ENCODE measurements around the gene LINC00237. TPM values are rescaled to one million over a fixed set of nuclear protein-coding genes. Genes with fewer than 3 reads are reported as not detected.

LINC00237 gene
- total RNA-seq, 1 donor from 2014 or later, result not detected

DNA sequence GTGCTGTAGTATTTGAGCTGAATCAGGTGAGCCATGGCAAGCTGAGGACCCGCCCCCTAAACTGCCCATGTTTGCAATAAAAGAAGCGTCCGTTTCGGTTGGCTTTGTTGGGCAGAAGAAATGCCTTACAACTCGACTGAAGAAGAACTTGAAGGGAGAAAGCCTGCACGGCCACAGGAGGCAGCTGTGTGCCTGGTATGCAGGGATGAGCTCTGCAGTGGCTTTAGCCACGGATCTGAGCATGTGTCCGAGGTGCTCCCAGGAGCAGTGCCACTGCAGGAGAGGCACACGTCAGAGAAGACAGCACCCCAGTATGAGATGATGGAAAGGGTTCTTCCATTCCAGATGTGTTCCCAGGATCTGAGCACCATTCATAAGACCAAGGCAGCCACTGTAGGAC, 43.2 kb upstream of the LINC00237 start:
- Histone ChIP-seq H3K9me3 (no peaks in the 10 kb centered on the region), H3K4me3 (no peak overlapping the region), H3K36me3 (peaks cover 0 to 12% of the 10 kb centered on the region in 2 donors), H3K27ac (no peak overlapping the region), H3K27me3 (no peaks in the 10 kb centered on the region), H3K4me1 (no peaks in the 10 kb centered on the region)
- no peak for DNase-seq (ENCODE audit: extremely low spot score in 2 of 2)
- TF ChIP-seq POLR2AphosphoS5 (IDR thresholded peaks at IDR 0.05; ENCODE audit: insufficient read depth in 1 of 2, low read depth in 1 of 2), result no peak
- TF ChIP-seq, protein P1, sequence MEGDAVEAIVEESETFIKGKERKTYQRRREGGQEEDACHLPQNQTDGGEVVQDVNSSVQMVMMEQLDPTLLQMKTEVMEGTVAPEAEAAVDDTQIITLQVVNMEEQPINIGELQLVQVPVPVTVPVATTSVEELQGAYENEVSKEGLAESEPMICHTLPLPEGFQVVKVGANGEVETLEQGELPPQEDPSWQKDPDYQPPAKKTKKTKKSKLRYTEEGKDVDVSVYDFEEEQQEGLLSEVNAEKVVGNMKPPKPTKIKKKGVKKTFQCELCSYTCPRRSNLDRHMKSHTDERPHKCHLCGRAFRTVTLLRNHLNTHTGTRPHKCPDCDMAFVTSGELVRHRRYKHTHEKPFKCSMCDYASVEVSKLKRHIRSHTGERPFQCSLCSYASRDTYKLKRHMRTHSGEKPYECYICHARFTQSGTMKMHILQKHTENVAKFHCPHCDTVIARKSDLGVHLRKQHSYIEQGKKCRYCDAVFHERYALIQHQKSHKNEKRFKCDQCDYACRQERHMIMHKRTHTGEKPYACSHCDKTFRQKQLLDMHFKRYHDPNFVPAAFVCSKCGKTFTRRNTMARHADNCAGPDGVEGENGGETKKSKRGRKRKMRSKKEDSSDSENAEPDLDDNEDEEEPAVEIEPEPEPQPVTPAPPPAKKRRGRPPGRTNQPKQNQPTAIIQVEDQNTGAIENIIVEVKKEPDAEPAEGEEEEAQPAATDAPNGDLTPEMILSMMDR (IDR thresholded peaks at IDR 0.05), result no peak
- TF ChIP-seq POLR2A (IDR thresholded peaks at IDR 0.05), result no peak
- intact Hi-C loops (cut with DNase I), result no loop called here

DNA sequence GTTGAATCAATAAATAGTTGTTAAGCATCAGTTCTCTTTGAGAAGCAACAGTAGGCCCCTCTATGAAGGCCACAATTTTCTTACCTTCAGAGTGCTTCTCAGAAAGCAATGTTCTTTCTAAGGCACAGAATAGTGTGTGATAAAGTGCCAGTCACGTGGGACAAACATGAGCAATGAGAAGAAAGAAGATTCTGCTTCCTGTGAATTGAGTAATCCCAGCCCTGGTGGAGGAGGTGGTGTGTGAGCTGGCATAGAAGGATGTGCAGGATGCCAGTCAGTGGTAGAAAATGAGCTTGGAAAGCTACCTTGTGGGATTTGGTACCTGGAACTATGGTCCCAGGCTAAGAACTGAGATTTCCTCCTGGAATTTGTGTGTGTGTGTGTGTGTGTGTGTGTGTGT, 41.4 kb upstream of the LINC00237 start:
- Histone ChIP-seq H3K27ac (no peak overlapping the region), H3K4me3 (no peak overlapping the region), H3K9me3 (no peaks in the 10 kb centered on the region), H3K4me1 (no peaks in the 10 kb centered on the region), H3K36me3 (peaks cover 0 to 12% of the 10 kb centered on the region in 2 donors), H3K27me3 (no peaks in the 10 kb centered on the region)
- no peak for TF ChIP-seq POLR2AphosphoS5 (IDR thresholded peaks at IDR 0.05; ENCODE audit: insufficient read depth in 1 of 2, low read depth in 1 of 2)
- TF ChIP-seq POLR2A (IDR thresholded peaks at IDR 0.05), result no peak
- TF ChIP-seq, protein P1 (IDR thresholded peaks at IDR 0.05), result no peak
- DNase-seq (ENCODE audit: extremely low spot score in 2 of 2), result no peak
- intact Hi-C loops (cut with DNase I), result no loop called here

DNA sequence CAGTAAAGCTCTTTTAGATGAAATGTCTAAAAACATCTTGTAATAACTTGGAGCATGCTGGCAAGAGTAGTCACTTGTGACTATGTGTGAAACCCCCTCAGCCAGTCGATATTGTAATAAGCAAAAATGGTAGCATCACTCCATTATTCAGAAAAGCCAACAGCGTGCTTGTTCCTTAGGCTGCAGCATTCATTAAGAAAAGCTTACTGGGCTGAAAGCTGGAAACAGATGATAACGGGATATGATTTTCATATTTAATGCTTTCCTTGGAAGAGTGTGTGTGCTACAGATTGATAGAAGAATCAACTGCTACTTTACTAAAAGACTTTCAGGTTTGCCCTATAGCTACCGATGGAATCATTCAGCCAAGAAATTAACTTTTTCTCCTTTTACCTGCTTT, 40.1 kb upstream of the LINC00237 start:
- DNase-seq (ENCODE audit: extremely low spot score in 2 of 2), result no peak
- H3K27ac ChIP-seq, result no peak overlapping the region
- H3K9me3 ChIP-seq, result no peaks in the 10 kb centered on the region
- TF ChIP-seq POLR2A (IDR thresholded peaks at IDR 0.05) (no peak), POLR2AphosphoS5 (IDR thresholded peaks at IDR 0.05; ENCODE audit: insufficient read depth in 1 of 2, low read depth in 1 of 2) (no peak)
- TF ChIP-seq, protein P1 (IDR thresholded peaks at IDR 0.05), result no peak
- H3K4me3 ChIP-seq, result no peak overlapping the region
- no peaks in the 10 kb centered on the region for H3K27me3 ChIP-seq
- H3K4me1 ChIP-seq, result no peaks in the 10 kb centered on the region
- intact Hi-C loops (cut with DNase I), result no loop called here
- H3K36me3 ChIP-seq, result peaks cover 0 to 20% of the 10 kb centered on the region in 2 donors

DNA sequence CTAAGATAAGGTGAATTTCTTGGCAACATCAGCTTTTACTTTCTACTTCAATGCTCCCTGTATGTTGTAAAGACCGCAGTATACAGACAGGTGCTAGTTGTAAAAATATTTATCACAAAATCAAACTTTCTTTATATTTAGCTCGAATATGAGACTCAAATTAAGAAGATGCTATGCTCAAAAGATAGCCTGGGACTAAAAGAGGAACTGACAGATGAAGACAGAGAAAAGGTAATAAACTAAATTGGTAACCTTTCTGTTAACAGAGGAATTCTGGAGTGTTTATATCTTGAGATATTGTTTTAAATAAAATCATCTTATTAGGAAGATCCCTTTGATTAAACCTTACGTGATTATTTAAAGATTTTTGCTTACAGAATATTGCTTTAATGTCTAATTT, 39.3 kb upstream of the LINC00237 start:
- Histone ChIP-seq H3K36me3 (peaks cover 0 to 23% of the 10 kb centered on the region in 2 donors), H3K4me3 (no peak overlapping the region), H3K9me3 (no peaks in the 10 kb centered on the region), H3K4me1 (no peaks in the 10 kb centered on the region), H3K27ac (no peak overlapping the region), H3K27me3 (no peaks in the 10 kb centered on the region)
- intact Hi-C loops (cut with DNase I), result no loop called here
- TF ChIP-seq POLR2AphosphoS5 (IDR thresholded peaks at IDR 0.05; ENCODE audit: insufficient read depth in 1 of 2, low read depth in 1 of 2) (no peak), POLR2A (IDR thresholded peaks at IDR 0.05) (no peak)
- TF ChIP-seq, protein P1 (IDR thresholded peaks at IDR 0.05), result no peak
- DNase-seq (ENCODE audit: extremely low spot score in 2 of 2), result no peak

DNA sequence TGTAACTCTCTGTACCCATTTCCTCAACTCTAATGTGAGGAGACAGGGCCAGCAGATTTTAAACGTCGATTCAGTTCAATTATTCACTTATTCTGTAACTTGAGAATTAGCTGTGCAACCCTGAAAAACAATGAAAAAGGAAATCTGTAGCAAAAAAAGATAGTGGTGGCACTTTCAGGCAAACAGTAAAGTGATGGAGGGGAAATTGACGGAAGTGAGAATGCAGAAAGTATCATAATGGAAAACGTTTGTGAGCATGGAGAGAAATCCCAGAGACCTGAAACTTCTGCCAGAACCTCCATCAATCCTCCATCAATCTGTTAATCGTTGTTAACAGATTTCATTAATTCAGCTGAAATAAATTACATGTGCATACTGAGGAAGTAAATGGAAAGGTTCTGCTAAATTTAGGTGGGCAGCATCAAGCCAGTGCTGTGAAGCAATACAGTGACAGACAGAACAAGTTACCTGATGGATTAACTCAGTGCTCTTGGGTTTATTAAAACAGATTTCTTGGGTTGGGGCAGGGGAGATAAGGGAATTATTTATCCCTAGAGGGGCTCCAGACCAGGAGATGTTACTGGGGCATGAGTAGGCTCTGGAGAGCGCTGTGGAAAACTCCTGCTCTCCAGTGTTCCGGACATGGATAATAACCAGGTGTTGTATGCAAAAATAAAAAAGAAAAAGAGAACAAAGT, 37.2 kb upstream of the LINC00237 start:
- intact Hi-C loops (cut with DNase I), result no loop called here
- TF ChIP-seq, protein P1 (IDR thresholded peaks at IDR 0.05), result no peak
- TF ChIP-seq POLR2A (IDR thresholded peaks at IDR 0.05) (no peak), POLR2AphosphoS5 (IDR thresholded peaks at IDR 0.05; ENCODE audit: insufficient read depth in 1 of 2, low read depth in 1 of 2) (no peak)
- Histone ChIP-seq H3K4me1 (no peaks in the 10 kb centered on the region), H3K4me3 (no peak overlapping the region), H3K27ac (no peak overlapping the region), H3K27me3 (no peaks in the 10 kb centered on the region), H3K36me3 (peaks cover 0 to 18% of the 10 kb centered on the region in 2 donors), H3K9me3 (no peaks in the 10 kb centered on the region)
- DNase-seq (ENCODE audit: extremely low spot score in 2 of 2), result no peak
